ENCODE data around the gene TMUB1. TPM values are rescaled to one million over a fixed set of nuclear protein-coding genes. Genes with fewer than 3 reads are reported as not detected.

The TMUB1 gene
- total and polyA plus RNA-seq, 2 donors (not counting 3 experiments of a cell fraction or from before 2014, with no cell fraction given): 41.3 to 45.3 TPM

DNA sequence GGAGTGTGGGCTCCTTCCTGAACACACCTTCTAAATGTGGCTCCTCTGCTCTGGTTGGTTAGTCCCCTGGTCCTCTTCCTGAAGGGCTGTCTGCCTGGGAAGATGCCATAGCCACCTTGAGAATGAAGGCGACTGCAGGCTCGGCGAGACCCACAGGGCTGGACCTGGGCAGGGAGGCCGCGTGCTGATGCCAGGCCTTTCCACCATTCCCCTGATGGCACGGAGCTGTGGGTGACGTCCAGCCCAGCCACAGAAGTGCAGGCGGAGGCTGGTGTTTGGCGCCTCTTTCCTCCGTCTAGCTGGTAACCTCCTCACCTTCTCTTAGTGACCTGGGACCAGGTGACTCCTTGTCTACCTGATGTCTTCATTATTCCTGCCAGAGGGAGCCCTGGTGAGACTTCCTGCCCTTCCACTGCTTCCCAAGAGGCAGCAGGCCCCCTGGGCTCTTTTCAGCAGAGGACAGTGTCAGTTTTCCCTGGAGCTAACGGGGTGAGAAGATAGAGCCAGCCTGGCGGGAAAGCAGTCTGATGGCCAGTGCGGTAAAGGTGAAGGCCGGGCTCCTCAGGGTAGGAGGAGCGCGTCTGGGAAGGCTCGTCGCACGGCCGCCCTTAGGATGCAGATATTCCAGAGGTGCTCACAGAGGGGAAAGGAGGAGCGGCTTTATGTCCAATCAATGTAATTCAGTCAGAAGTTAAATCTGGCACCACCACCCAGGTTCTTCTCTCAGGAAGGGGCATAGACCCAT lies 49.3 kb upstream of the TMUB1 start:
- no peak overlapping the region for H3K9ac ChIP-seq (replicated peaks; ENCODE audit: extremely low read depth, insufficient read depth, low read length)
- ChIA-PET POLR2A (no interaction called here), CTCF (no interaction called here)
- peaks cover 9 to 74% of the 10 kb centered on the region in 2 experiments for H3K36me3 ChIP-seq (ENCODE audit: control insufficient read depth in 2 of 2, extremely low read depth in 1 of 2, insufficient read depth in 2 of 2, low read length in 2 of 2)
- BruUV-seq (replicated peaks): no TSS peak
- H3K79me2 ChIP-seq (ENCODE audit: control insufficient read depth, insufficient read depth, low read length): no peaks in the 10 kb centered on the region
- no peak overlapping the region for H3K4me3 ChIP-seq (replicated peaks in 1 of 3; ENCODE audit: insufficient read depth in 1 of 3, low read depth in 1 of 3, low read length in 3 of 3)
- dilution Hi-C loops (cut with MboI; ENCODE audit: extremely low pct_ligation_motif_present, low sequenced_read_pairs) (no loop called here), intact Hi-C loops (cut with micrococcal nuclease) (no loop called here)
- no peak overlapping the region for H3K4me2 ChIP-seq (ENCODE audit: insufficient read depth, low read length)
- H3K9me1 ChIP-seq (replicated peaks; ENCODE audit: control insufficient read depth, extremely low read depth, insufficient read depth, low read length): no peaks in the 10 kb centered on the region
- no peak for FAIRE-seq
- no peak for DNase-seq (ENCODE audit: low read depth, low spot score)
- no peaks in the 10 kb centered on the region for H3K4me1 ChIP-seq (ENCODE audit: control insufficient read depth, extremely low read depth, insufficient read depth, low read length)
- no peak overlapping the region for H3K27ac ChIP-seq (ENCODE audit: insufficient read depth, low read depth, low read length)
- no peak overlapping the region for H2AFZ ChIP-seq (ENCODE audit: low read depth, low read length)
- H3K27me3 ChIP-seq (ENCODE audit: control insufficient read depth in 2 of 2, insufficient read depth in 2 of 2, low read length in 2 of 2): no peaks in the 10 kb centered on the region
- H4K20me1 ChIP-seq (replicated peaks; ENCODE audit: control insufficient read depth, extremely low read depth, insufficient read depth, low read length): no peaks in the 10 kb centered on the region
- no peaks in the 10 kb centered on the region for H3K9me3 ChIP-seq (replicated peaks; ENCODE audit: control insufficient read depth, insufficient read depth, low read length)
- TF ChIP-seq JUN (IDR thresholded peaks at IDR 0.05; ENCODE audit: borderline replicate concordance, insufficient read depth, insufficient read length, low read depth) (no peak), POLR2AphosphoS5 (IDR thresholded peaks at IDR 0.05; ENCODE audit: insufficient read depth, low read depth, low read length) (no peak), POLR2A (IDR thresholded peaks at IDR 0.05; ENCODE audit: low read depth, low read length) (no peak), MYC (IDR thresholded peaks at IDR 0.05; ENCODE audit: low read depth, low read length) (no peak), GATA2 (IDR thresholded peaks at IDR 0.05; ENCODE audit: insufficient read depth, insufficient read length, low read depth, low read length) (no peak), FOS (IDR thresholded peaks at IDR 0.05; ENCODE audit: borderline replicate concordance, insufficient read depth, low read length) (no peak), EZH2 (IDR thresholded peaks at IDR 0.05; ENCODE audit: borderline replicate concordance, low read depth, low read length, severe bottlenecking) (no peak)
- TF ChIP-seq, protein P1, sequence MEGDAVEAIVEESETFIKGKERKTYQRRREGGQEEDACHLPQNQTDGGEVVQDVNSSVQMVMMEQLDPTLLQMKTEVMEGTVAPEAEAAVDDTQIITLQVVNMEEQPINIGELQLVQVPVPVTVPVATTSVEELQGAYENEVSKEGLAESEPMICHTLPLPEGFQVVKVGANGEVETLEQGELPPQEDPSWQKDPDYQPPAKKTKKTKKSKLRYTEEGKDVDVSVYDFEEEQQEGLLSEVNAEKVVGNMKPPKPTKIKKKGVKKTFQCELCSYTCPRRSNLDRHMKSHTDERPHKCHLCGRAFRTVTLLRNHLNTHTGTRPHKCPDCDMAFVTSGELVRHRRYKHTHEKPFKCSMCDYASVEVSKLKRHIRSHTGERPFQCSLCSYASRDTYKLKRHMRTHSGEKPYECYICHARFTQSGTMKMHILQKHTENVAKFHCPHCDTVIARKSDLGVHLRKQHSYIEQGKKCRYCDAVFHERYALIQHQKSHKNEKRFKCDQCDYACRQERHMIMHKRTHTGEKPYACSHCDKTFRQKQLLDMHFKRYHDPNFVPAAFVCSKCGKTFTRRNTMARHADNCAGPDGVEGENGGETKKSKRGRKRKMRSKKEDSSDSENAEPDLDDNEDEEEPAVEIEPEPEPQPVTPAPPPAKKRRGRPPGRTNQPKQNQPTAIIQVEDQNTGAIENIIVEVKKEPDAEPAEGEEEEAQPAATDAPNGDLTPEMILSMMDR (IDR thresholded peaks at IDR 0.05; ENCODE audit: extremely low read depth in 1 of 2, insufficient read depth in 1 of 2, low read depth in 1 of 2, low read length in 2 of 2): no peak
- TF ChIP-seq, protein P2, sequence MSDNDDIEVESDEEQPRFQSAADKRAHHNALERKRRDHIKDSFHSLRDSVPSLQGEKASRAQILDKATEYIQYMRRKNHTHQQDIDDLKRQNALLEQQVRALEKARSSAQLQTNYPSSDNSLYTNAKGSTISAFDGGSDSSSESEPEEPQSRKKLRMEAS (IDR thresholded peaks at IDR 0.05; ENCODE audit: insufficient read depth, insufficient read length): no peak

All from endothelial cell of umbilical vein (primary cell).